T-helper 1 cell treated with Interleukin-12 subunit alpha and Interleukin-12 subunit beta and Interleukin-4 antibody, amounts not matched to agents 30 ng/mL and 1 ng/mL, for 36 hours (primary cell): ENCODE results near the gene ENGASE. TPM values are rescaled to one million over a fixed set of nuclear protein-coding genes. Genes with fewer than 3 reads are reported as not detected.
"Not testable (repeated sequence)": the region's sequence is repeated elsewhere in the genome, so short reads cannot be mapped to it uniquely, and the experiment has no call there.

ENCODE experiments used
- intact Hi-C: fragments of 100-400 bp; cut with micrococcal nuclease; formaldehyde crosslinking; loops from one replicate; pipeline ENCODE4 v1.15.1; 2024
- total RNA-seq: library from RNA; stranded (reverse); gene quantifications from 2 replicates; pipeline ENCODE4 v1.2.3, GENCODE V29; 2022

The ENGASE gene, protein sequence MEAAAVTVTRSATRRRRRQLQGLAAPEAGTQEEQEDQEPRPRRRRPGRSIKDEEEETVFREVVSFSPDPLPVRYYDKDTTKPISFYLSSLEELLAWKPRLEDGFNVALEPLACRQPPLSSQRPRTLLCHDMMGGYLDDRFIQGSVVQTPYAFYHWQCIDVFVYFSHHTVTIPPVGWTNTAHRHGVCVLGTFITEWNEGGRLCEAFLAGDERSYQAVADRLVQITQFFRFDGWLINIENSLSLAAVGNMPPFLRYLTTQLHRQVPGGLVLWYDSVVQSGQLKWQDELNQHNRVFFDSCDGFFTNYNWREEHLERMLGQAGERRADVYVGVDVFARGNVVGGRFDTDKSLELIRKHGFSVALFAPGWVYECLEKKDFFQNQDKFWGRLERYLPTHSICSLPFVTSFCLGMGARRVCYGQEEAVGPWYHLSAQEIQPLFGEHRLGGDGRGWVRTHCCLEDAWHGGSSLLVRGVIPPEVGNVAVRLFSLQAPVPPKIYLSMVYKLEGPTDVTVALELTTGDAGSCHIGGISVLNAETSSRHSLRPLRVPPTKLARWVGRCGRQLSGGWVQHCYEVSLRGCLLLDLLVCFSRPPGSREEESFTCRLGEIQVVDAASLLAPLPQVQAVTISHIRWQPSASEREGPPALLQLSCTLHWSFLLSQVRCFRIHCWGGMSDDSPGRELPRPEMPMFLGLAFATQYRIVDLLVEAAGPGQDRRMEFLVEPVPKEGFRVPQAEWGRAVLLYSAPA
- 37.6 and 41.2 TPM in 2 replicates for total RNA-seq

- intact Hi-C loops, result loop anchor here (1.0 to 2.0 kb wide), 3 partner anchors 12 to 326 kb away; partner anchors contain the start of gene CANT1
Observed at GRCh38 chr17:79074649-79075445, at the start of gene ENGASE. Gene ENGASE (plus strand): TSS chr17:79074824. CDS start chr17:79074945, 121 bp downstream.

- intact Hi-C loops, result no loop called here
Observed at GRCh38 chr17:79024901-79025737, 49.5 kb upstream of the ENGASE start.

GRCh38 chr17:79026376-79027273 is 48.0 kb upstream of the ENGASE start:
- intact Hi-C loops, result no loop called here

- intact Hi-C loops, result no loop called here
Observed at GRCh38 chr17:79027274-79027924, 47.2 kb upstream of the ENGASE start.

GRCh38 chr17:79027925-79028491 is 46.6 kb upstream of the ENGASE start:
- intact Hi-C loops, result no loop called here

DNA sequence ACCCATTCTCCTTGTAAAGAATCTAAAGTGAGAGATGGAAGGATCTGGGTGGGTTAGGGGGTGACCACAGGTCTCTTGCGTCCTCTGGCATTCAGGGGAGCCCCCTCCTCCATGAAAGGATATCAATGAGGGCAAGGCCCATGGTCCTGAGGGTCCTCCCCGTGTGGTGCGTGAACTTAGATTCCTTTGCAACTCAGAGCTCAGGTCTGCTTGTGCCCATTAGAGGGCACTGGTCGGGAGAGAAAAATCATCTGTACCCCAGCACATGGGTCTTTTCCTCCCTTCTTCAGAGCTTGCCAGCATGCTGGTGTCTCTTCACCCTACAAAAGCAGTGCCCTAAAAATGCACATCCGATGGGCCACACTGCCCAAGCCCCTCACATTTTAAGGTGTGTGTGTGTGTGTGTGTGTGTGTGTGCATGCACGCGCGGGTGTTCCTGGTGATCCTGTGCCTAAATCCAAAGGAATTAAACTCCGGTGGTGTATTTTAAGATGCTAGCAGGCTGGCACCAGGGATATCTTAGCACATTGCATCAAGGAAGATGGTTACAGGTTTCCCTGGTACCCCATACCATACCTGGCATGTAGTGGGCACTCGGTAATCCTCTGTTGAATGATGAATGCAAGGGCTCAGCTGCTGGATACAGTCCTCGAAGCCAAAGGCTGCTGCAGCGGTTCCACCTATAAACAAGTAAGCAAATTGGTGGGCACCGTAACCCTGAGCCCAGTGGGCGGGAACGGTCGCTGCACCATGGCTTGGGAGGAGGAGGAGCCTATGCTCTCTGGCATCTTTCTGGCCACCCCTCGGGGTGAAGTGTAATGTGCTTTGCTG is 45.9 kb upstream of the ENGASE start:
- intact Hi-C loops, result no loop called here

DNA sequence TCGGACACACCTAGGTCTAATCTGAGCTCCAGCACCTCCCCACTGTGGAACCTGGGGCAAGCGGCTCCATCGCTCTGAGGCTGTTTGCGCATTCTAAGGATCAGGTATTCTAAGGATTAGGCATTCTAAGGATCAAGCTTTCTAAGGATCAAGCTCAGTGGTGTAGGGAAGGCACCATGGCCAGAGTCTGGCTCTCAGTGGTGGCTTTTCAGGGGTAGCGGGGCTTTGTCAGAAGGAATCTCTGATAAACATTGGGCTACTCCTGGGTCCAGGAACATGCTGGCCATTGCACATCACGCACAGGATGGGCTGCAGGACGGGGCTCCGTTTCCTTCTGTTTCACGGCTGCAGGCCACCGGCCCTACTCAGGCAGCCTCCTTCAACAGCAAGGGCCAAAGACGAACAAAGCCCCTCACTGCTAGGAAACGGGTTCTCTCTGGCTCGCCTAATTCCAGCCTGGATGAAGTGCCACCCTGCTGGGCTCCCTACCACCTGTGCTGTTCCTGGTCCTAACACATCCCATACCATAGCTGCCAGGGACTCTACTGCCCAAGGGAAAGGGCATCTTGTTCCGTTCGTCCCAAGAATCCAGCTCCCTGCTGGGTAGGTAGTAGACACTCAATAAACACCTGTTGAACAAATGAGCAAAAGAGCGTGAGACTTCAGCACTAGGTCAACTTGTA is 45.2 kb upstream of the ENGASE start:
- intact Hi-C loops, result no loop called here

DNA sequence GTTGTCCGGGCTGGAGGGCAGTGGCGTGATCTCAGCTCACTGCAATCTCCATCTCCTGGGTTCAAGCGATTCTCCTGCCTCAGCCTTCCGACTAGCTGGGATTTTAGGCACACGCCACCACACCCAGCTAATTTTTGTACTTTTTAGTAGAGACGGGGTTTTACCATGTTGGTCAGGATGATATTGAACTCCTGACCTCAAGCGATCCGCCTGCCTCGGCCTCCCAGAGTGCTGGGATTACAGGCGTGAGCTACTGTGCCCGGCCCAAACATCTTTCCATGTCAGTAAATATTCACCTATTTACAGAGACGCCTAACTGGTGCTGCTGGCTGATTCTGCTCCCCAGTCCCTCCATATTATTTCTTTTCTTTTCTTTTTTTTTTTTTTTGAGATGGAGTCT is 44.0 kb upstream of the ENGASE start:
- intact Hi-C loops, result not testable (repeated sequence)

GRCh38 chr17:79031996-79032875 is 42.4 kb upstream of the ENGASE start:
- intact Hi-C loops, result no loop called here

DNA sequence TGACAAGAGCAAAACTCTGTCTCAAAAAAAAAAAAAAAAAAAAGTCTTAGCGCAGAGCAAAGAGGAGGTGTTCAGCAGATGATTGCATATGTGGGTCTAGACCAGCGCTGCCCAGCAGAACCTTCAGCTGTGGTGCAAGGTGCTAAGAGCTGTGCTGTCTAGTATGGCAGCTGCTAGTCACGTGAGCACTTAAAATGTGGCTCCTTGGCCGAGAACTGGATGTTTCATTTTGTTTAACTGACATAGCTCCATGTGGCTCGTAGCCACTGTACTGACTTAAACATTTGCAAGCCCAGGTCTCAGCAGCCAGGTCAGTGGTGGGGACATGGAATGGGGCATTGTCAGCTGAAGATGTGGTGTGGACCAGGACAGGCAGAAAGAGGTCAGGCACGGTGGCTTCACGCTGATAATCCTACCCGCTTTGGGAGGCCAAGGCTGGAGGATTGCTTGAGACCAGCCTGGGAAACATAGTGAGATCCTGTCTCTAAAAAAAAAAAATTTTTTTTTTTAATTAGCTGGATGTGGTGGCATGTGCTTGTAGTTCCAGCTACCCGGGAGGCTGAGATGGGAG is 41.5 kb upstream of the ENGASE start:
- intact Hi-C loops, result no loop called here

- intact Hi-C loops, result no loop called here
Observed at GRCh38 chr17:79033741-79034501, 40.7 kb upstream of the ENGASE start.

DNA sequence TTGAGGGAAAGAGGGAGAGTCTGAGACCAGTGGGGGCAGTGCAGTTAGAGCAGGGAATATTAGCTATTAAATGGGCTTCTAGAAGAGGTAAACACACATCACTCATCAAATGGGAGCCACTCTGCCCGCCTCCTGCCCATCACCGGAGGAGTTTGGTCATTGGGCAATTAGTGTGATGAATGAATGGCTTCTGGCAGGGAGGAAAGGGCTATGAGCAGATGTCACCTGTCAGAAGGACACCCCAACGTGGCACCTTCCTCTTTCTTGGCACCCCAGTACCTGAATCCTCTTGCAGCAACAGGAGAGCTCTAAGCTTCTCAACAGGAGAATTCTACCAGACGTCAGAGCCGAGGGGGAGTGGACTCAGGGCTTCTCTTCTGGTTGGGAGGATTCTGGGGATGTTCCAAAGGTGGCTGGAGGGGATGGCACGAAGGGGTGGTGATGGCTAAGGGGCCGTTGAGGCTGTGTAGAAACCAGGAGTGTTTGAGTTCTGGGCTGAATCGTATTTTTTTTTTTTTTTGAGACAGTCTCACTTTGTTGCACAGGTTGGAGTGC is 39.6 kb upstream of the ENGASE start:
- intact Hi-C loops, result no loop called here

DNA sequence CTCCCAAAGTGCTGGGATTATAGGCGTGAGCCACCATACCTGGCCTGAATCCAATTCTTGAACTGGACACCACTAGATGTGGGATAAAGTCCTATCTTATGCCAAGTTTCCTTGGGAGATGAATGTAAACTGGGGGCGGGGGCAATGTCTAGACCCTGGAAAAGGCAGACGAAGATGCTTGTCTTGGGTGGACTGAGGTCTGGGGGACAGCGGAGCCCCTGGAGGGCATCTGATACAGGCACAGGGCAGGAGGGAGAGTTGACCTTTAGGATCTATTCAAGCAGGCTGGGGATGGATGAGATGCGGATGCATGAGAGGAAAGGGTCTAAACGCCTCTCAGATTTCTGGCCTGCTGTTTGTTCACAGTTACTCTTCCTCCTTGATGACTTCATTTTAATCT is 38.9 kb upstream of the ENGASE start:
- intact Hi-C loops, result no loop called here

- intact Hi-C loops, result no loop called here
Observed at GRCh38 chr17:79036181-79036580, 38.4 kb upstream of the ENGASE start.

GRCh38 chr17:79036596-79036995 is 38.0 kb upstream of the ENGASE start:
- intact Hi-C loops, result no loop called here
